Ascending aorta (tissue), 2 donors: ENCODE measurements around the gene E2F7. TPM values are rescaled to one million over a fixed set of nuclear protein-coding genes. Genes with fewer than 3 reads are reported as not detected.
"Not testable (repeated sequence)": the region's sequence is repeated elsewhere in the genome, so short reads cannot be mapped to it uniquely, and the experiment has no call there.

Experiments
- DNase-seq, 2 donors: peaks; one replicate each; pipeline ENCODE4 v3.0.0-alpha.2; 2019; ENCODE audit warnings: low spot score in 2 of 2
- H3K27ac ChIP-seq, 2 donors: fragments of 200-600 bp; sonication (generic); one replicate each; pipeline ENCODE4 v1.5.1; 2016 to 2017; ENCODE audit warnings: mild to moderate bottlenecking in 1 of 2
- H3K27me3 ChIP-seq: fragments of 200-600 bp; sonication (generic); one replicate; pipeline ENCODE4 v1.5.1; 2017
- H3K36me3 ChIP-seq, 2 donors: fragments of 200-600 bp; sonication (generic); one replicate each; pipeline ENCODE4 v1.5.1; 2016
- H3K4me1 ChIP-seq, 2 donors: fragments of 200-600 bp; sonication (generic); one replicate each; pipeline ENCODE4 v1.5.1; 2016 to 2017; ENCODE audit warnings: mild to moderate bottlenecking in 1 of 2
- H3K4me3 ChIP-seq, 2 donors: fragments of 200-600 bp; sonication (generic); one replicate each; pipeline ENCODE4 v1.5.1; 2016 to 2017; ENCODE audit warnings: mild to moderate bottlenecking in 1 of 2
- H3K9me3 ChIP-seq, 2 donors: fragments of 200-600 bp; sonication (generic); one replicate each; pipeline ENCODE4 v1.5.1; 2016
- intact Hi-C: fragments of 100-400 bp; cut with DNase I; formaldehyde crosslinking; loops from one replicate; pipeline ENCODE4 v1.15.1; 2023
- total RNA-seq: library from RNA; depleted of rRNA; stranded (reverse); fragments of >200 nt; gene quantifications from one replicate; pipeline ENCODE4 v1.1.0, GENCODE V29; 2016
- TF ChIP-seq, protein P1 (sequence below), 3 experiments: fragments of 200-600 bp in 2 of 3; fragments of 450-650 bp in 1 of 3; sonication (generic) in 2 of 3; IDR thresholded peaks; one replicate each; pipeline ENCODE4 v1.5.1; 2016 to 2019; ENCODE audit warnings: antibody characterized with exemption in 3 of 3, mild to moderate bottlenecking in 1 of 3, moderate library complexity in 1 of 3

The E2F7 gene
- total RNA-seq, 1 donor from 2014 or later, result not detected

DNA sequence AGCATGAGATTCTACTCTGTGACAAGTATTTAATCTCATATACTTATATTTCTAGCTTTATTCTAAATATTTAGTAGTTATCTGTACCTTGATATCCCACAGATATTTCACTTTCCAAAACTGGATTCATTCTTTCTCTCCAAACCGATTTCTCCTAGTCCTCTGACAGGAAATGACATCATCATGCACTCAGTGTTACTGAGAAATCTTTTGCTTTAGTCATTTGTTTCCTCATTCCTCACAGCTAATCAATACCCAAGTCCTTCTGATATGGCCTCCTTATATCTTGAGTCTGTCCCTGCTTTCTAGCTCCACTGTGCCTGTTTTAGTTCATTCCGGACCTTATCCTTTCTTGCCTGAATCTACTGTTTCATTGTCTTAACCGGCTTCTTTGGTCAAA lies 39.4 kb upstream of the E2F7 start:
- no peaks in the 10 kb centered on the region for H3K27me3 ChIP-seq
- no peak overlapping the region for H3K27ac ChIP-seq
- intact Hi-C loops, result no loop called here
- no peaks in the 10 kb centered on the region for H3K4me1 ChIP-seq
- H3K4me3 ChIP-seq, result no peak overlapping the region
- DNase-seq, result no peak
- H3K36me3 ChIP-seq, result no peaks in the 10 kb centered on the region
- H3K9me3 ChIP-seq, result no peaks in the 10 kb centered on the region
- TF ChIP-seq, protein P1, sequence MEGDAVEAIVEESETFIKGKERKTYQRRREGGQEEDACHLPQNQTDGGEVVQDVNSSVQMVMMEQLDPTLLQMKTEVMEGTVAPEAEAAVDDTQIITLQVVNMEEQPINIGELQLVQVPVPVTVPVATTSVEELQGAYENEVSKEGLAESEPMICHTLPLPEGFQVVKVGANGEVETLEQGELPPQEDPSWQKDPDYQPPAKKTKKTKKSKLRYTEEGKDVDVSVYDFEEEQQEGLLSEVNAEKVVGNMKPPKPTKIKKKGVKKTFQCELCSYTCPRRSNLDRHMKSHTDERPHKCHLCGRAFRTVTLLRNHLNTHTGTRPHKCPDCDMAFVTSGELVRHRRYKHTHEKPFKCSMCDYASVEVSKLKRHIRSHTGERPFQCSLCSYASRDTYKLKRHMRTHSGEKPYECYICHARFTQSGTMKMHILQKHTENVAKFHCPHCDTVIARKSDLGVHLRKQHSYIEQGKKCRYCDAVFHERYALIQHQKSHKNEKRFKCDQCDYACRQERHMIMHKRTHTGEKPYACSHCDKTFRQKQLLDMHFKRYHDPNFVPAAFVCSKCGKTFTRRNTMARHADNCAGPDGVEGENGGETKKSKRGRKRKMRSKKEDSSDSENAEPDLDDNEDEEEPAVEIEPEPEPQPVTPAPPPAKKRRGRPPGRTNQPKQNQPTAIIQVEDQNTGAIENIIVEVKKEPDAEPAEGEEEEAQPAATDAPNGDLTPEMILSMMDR (IDR thresholded peaks at IDR 0.05), result no peak

DNA sequence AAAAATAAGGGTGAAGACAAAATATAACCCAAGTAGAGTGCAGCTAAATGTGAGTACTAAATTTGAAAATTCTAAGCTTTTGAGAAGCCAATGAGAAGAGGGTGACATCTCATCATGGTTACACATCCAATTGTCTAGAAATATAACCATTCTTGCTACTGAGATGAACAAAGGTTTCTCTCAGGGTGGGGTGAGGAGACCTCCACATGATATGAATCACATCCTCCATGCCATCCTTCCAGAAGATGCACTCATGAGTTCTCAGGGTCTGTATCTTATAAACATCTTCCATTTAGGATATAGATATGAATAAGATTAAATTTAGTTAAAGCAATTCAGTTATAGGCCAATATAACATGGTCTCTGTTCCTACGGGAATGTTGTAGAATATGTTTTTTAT lies 38.9 kb upstream of the E2F7 start:
- no peak for DNase-seq
- TF ChIP-seq, protein P1 (IDR thresholded peaks at IDR 0.05), result no peak
- Histone ChIP-seq H3K9me3 (no peaks in the 10 kb centered on the region), H3K4me1 (no peaks in the 10 kb centered on the region), H3K4me3 (no peak overlapping the region), H3K36me3 (no peaks in the 10 kb centered on the region), H3K27ac (no peak overlapping the region), H3K27me3 (no peaks in the 10 kb centered on the region)
- intact Hi-C loops, result no loop called here

DNA sequence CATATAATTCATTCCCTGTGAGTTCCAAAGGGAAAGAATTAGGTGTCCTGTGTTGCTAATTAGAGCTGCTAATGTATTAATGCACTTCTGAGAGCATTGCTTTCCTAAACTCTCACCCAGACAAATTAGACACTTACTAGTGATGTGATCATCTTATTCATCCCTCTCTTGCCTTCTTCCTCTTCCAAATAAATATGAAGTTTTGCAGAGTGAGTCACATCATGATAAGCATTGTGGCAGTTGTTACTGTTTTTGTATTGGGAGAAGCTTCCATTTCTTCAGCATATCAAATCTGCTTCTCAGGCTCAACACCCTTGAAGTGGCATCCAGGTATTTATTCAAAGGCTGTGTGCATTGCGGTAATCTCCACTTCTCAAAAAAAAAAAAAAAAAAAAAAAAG lies 37.3 kb upstream of the E2F7 start:
- H3K4me1 ChIP-seq, result no peaks in the 10 kb centered on the region
- TF ChIP-seq, protein P1 (IDR thresholded peaks at IDR 0.05), result no peak
- intact Hi-C loops, result no loop called here
- no peaks in the 10 kb centered on the region for H3K27me3 ChIP-seq
- no peaks in the 10 kb centered on the region for H3K36me3 ChIP-seq
- H3K9me3 ChIP-seq, result no peaks in the 10 kb centered on the region
- no peak overlapping the region for H3K27ac ChIP-seq
- no peak for DNase-seq
- H3K4me3 ChIP-seq, result no peak overlapping the region

DNA sequence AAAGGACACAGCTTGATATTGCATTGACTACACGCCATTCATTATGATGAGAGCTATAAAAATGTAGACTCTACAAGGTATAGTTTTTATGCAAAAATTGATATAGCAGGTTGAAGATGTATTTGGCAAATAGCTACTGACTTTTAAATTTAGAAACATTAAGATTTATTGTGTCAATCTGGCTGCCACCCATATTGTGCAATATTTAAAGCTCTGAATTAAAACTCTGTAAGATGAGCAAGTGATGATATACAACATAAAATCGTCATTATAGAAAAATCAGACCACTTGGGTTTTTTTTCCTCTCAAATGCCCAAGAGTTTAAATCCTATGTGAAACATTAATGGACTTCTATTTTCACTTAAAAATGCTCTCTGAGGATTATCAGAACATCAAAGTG lies 36.8 kb upstream of the E2F7 start:
- Histone ChIP-seq H3K9me3 (no peaks in the 10 kb centered on the region), H3K4me1 (no peaks in the 10 kb centered on the region), H3K27me3 (no peaks in the 10 kb centered on the region), H3K4me3 (no peak overlapping the region), H3K36me3 (no peaks in the 10 kb centered on the region), H3K27ac (no peak overlapping the region)
- no peak for DNase-seq
- TF ChIP-seq, protein P1 (IDR thresholded peaks at IDR 0.05), result no peak
- intact Hi-C loops, result no loop called here

DNA sequence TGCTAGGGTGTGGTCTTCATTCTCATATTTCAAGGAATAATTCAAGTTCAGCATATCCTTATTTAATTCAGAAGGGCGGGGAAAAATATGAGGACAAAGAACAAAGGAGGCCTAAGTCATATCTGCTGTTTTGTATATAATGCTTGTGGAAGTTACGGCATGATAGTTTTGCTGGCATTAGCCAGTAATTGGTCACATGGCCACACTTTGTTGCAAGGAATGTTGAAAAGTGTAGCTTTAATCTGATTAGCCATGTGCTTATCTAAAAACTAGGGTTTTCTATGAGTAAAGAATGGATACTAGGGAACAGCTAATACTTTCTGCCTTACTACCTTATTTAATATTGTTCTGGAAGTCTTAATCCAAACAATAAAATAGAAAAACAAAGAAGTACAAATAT lies 34.4 kb upstream of the E2F7 start:
- intact Hi-C loops, result no loop called here
- H3K9me3 ChIP-seq, result no peaks in the 10 kb centered on the region
- no peaks in the 10 kb centered on the region for H3K27me3 ChIP-seq
- DNase-seq, result no peak
- TF ChIP-seq, protein P1 (IDR thresholded peaks at IDR 0.05), result no peak
- H3K36me3 ChIP-seq, result no peaks in the 10 kb centered on the region
- H3K4me1 ChIP-seq, result no peaks in the 10 kb centered on the region
- no peak overlapping the region for H3K4me3 ChIP-seq
- no peak overlapping the region for H3K27ac ChIP-seq

DNA sequence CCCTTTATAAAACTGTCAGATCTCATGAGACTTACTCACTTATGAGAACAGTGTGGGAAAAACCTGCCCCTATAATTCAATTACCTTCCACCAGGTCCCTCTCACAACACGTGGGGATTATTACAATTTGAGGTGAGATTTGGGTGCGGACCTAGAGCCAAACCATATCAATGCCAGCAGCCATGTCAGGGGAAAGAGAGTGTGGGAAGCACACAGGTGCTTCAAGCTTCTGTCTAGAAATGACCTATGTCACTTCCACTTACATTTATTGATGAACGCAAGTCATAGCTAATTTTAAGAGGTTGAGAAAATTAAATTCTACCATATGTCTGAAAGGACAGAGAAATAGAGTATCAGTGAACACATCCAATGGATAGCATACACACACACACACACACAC lies 32.5 kb upstream of the E2F7 start:
- DNase-seq, result no peak
- Histone ChIP-seq H3K4me3 (no peak overlapping the region), H3K36me3 (no peaks in the 10 kb centered on the region), H3K27ac (no peak overlapping the region), H3K4me1 (no peaks in the 10 kb centered on the region), H3K27me3 (no peaks in the 10 kb centered on the region), H3K9me3 (no peaks in the 10 kb centered on the region)
- TF ChIP-seq, protein P1 (IDR thresholded peaks at IDR 0.05), result no peak
- intact Hi-C loops, result no loop called here

DNA sequence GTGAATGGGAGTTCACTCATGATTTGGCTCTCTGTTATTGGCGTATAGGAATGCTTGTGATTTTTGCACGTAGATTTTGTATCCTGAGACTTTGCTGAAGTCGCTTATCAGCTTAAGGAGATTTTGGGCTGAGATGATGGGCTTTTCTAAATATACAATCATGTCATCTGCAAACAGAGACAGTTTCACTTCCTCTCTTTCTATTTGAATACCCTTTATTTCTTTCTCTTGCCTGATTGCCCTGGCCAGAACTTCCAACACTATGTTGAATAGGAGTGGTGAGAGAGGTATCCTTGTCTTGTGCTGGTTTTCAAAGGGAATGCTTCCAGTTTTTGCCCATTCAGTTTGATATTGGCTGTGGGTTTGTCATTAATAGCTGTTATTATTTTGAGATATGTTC lies 26.9 kb upstream of the E2F7 start:
- DNase-seq, H3K4me1 ChIP-seq, intact Hi-C loops, H3K27ac ChIP-seq, H3K36me3 ChIP-seq, H3K9me3 ChIP-seq, H3K27me3 ChIP-seq, H3K4me3 ChIP-seq: not testable (repeated sequence)
